MM.1S (cell line): Measurements from ENCODE around the gene MND1.
"Not testable (repeated sequence)": the region's sequence is repeated elsewhere in the genome, so short reads cannot be mapped to it uniquely, and the experiment has no call there.

Experiments used
- DNase-seq: peaks from one replicate; pipeline ENCODE4 v3.0.0-alpha.2; 2015
- H2AFZ ChIP-seq: fragments of 300-600 bp; sonication (generic); 2 replicates; pipeline ENCODE4 v1.6.0; 2016; ENCODE audit warnings: antibody characterized with exemption, low read length
- H3F3A ChIP-seq: fragments of 300-600 bp; sonication (generic); 2 replicates; pipeline ENCODE4 v1.6.1; 2016; ENCODE audit warnings: mild to moderate bottlenecking, antibody characterized with exemption, low read length, moderate library complexity, mixed read lengths; ENCODE audit not compliant: insufficient read depth
- H3K27ac ChIP-seq: fragments of 300-600 bp; sonication (generic); 2 replicates; pipeline ENCODE4 v1.5.1; 2016; ENCODE audit warnings: mild to moderate bottlenecking, low read length
- H3K27me3 ChIP-seq: fragments of 300-600 bp; sonication (generic); replicated peaks from 2 replicates; pipeline ENCODE4 v1.6.0; 2016; ENCODE audit warnings: low read length; ENCODE audit not compliant: insufficient read depth
- H3K36me3 ChIP-seq: fragments of 300-600 bp; sonication (generic); replicated peaks from 2 replicates; pipeline ENCODE4 v1.6.1; 2016; ENCODE audit warnings: mild to moderate bottlenecking, low read length, mixed read lengths; ENCODE audit not compliant: insufficient read depth
- H3K4me1 ChIP-seq: fragments of 300-600 bp; sonication (generic); 2 replicates; pipeline ENCODE4 v1.6.1; 2016; ENCODE audit warnings: low read length, mixed read lengths
- H3K4me2 ChIP-seq: fragments of 300-600 bp; sonication (generic); 2 replicates; pipeline ENCODE4 v1.6.0; 2016; ENCODE audit warnings: low read depth, low read length
- H3K4me3 ChIP-seq: fragments of 300-600 bp; sonication (generic); 2 replicates; pipeline ENCODE4 v1.5.1; 2016; ENCODE audit warnings: low read length, mixed read lengths
- H3K79me2 ChIP-seq: fragments of 300-600 bp; sonication (generic); 2 replicates; pipeline ENCODE4 v1.6.1; 2016; ENCODE audit warnings: mixed run types, low read length, mixed read lengths
- H3K9ac ChIP-seq: fragments of 300-600 bp; sonication (generic); 2 replicates; pipeline ENCODE4 v1.6.1; 2016; ENCODE audit warnings: low read length, mixed read lengths
- H3K9me2 ChIP-seq: fragments of 300-600 bp; sonication (generic); replicated peaks from 2 replicates; pipeline ENCODE4 v1.6.1; 2016; ENCODE audit warnings: mild to moderate bottlenecking, low read length, mixed read lengths; ENCODE audit not compliant: insufficient read depth
- H3K9me3 ChIP-seq: fragments of 300-600 bp; sonication (generic); replicated peaks from 2 replicates; pipeline ENCODE4 v1.6.1; 2016; ENCODE audit warnings: mild to moderate bottlenecking, low read length, mixed read lengths; ENCODE audit not compliant: insufficient read depth
- H4K20me1 ChIP-seq: fragments of 300-600 bp; sonication (generic); 2 replicates; pipeline ENCODE4 v1.6.1; 2016; ENCODE audit warnings: mild to moderate bottlenecking, low read length, moderate library complexity, mixed read lengths; ENCODE audit not compliant: insufficient read depth
- EZH2 ChIP-seq: fragments of 300-600 bp; sonication (generic); optimal IDR thresholded peaks from 2 replicates; pipeline ENCODE3; 2017; ENCODE audit warnings: low read depth, mild to moderate bottlenecking, antibody characterized with exemption, low read length, mixed read lengths
- EZH2phosphoT487 ChIP-seq: fragments of 300-600 bp; sonication (generic); IDR thresholded peaks from 2 replicates; pipeline ENCODE4 v1.6.1; 2018; ENCODE audit warnings: antibody characterized with exemption, low read length
- TF ChIP-seq, protein P1 (sequence below): fragments of 300-600 bp; sonication (generic); IDR thresholded peaks from 2 replicates; pipeline ENCODE4 v1.5.1; 2016; ENCODE audit warnings: antibody characterized with exemption, low read length, mixed read lengths

Gene MND1

GRCh38 chr4:153448003-153448731 lies 103.7 kb downstream of the MND1 start:
- Histone ChIP-seq H3K4me1 (no peaks in the 10 kb centered on the region), H3K4me2 (no peak overlapping the region), H3K4me3 (no peak overlapping the region), H3K36me3 (no peaks in the 10 kb centered on the region), H3F3A (no peaks in the 10 kb centered on the region), H3K79me2 (no peaks in the 10 kb centered on the region), H3K9me2 (no peaks in the 10 kb centered on the region), H2AFZ (no peak overlapping the region), H3K9me3 (no peaks in the 10 kb centered on the region), H3K9ac (no peak overlapping the region), H3K27ac (no peak overlapping the region), H3K27me3 (0 out of 2 replicates have a peak, but pooled peaks cover 4% of the 10 kb centered on the region), H4K20me1 (no peaks in the 10 kb centered on the region)
- TF ChIP-seq EZH2phosphoT487 = no peak
- TF ChIP-seq, protein P1, sequence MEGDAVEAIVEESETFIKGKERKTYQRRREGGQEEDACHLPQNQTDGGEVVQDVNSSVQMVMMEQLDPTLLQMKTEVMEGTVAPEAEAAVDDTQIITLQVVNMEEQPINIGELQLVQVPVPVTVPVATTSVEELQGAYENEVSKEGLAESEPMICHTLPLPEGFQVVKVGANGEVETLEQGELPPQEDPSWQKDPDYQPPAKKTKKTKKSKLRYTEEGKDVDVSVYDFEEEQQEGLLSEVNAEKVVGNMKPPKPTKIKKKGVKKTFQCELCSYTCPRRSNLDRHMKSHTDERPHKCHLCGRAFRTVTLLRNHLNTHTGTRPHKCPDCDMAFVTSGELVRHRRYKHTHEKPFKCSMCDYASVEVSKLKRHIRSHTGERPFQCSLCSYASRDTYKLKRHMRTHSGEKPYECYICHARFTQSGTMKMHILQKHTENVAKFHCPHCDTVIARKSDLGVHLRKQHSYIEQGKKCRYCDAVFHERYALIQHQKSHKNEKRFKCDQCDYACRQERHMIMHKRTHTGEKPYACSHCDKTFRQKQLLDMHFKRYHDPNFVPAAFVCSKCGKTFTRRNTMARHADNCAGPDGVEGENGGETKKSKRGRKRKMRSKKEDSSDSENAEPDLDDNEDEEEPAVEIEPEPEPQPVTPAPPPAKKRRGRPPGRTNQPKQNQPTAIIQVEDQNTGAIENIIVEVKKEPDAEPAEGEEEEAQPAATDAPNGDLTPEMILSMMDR = no peak
- no peak for TF ChIP-seq EZH2
- DNase-seq = no peak

DNA sequence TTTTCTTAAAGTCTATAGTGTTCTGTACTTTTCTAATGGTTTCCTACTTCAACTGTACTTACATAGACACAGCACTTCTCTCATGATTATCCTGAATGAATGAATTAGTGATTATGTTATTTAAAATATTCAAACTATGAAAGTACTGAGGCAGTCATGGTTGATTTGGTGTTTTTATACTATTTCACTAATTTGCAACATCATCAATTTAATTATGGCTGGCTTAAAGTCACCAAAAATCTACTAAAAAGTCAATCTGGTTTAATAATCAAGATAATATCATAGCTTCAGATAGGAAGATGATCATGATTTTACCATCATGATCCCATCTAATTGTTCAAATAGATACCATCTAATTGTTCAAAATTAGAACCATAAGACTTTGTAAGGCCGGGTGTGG lies 104.8 kb downstream of the MND1 start:
- no peak overlapping the region for H3K4me2 ChIP-seq
- no peaks in the 10 kb centered on the region for H3K4me1 ChIP-seq
- no peak overlapping the region for H3K27ac ChIP-seq

GRCh38 chr4:153450544-153450917 lies 106.0 kb downstream of the MND1 start:
- H3K36me3 ChIP-seq = no peaks in the 10 kb centered on the region
- H3K27me3 ChIP-seq = 0 out of 2 replicates have a peak, but pooled peaks cover 4% of the 10 kb centered on the region
- H3F3A ChIP-seq = no peaks in the 10 kb centered on the region
- no peaks in the 10 kb centered on the region for H3K9me2 ChIP-seq
- H2AFZ ChIP-seq = no peak overlapping the region
- no peak overlapping the region for H3K9ac ChIP-seq
- TF ChIP-seq EZH2 (no peak), EZH2phosphoT487 (no peak)
- H3K9me3 ChIP-seq = no peaks in the 10 kb centered on the region
- no peak for DNase-seq
- H4K20me1 ChIP-seq = no peaks in the 10 kb centered on the region
- H3K4me1 ChIP-seq = no peaks in the 10 kb centered on the region
- H3K4me3 ChIP-seq = no peak overlapping the region
- H3K4me2 ChIP-seq = no peak overlapping the region
- no peak overlapping the region for H3K27ac ChIP-seq
- H3K79me2 ChIP-seq = no peaks in the 10 kb centered on the region

More for the DNA sequence above, 104.8 kb downstream of the MND1 start:
- no peaks in the 10 kb centered on the region for H3K79me2 ChIP-seq
- 0 out of 2 replicates have a peak, but pooled peaks cover 4% of the 10 kb centered on the region for H3K27me3 ChIP-seq
- H3K36me3 ChIP-seq = no peaks in the 10 kb centered on the region
- H3K9ac ChIP-seq = no peak overlapping the region
- H3K9me2 ChIP-seq = no peaks in the 10 kb centered on the region
- no peak for TF ChIP-seq EZH2
- TF ChIP-seq, protein P1 = no peak
- TF ChIP-seq EZH2phosphoT487 = no peak
- H3F3A ChIP-seq = no peaks in the 10 kb centered on the region
- no peak overlapping the region for H2AFZ ChIP-seq
- no peaks in the 10 kb centered on the region for H3K9me3 ChIP-seq
- no peak for DNase-seq
- no peak overlapping the region for H3K4me3 ChIP-seq
- no peaks in the 10 kb centered on the region for H4K20me1 ChIP-seq

DNA sequence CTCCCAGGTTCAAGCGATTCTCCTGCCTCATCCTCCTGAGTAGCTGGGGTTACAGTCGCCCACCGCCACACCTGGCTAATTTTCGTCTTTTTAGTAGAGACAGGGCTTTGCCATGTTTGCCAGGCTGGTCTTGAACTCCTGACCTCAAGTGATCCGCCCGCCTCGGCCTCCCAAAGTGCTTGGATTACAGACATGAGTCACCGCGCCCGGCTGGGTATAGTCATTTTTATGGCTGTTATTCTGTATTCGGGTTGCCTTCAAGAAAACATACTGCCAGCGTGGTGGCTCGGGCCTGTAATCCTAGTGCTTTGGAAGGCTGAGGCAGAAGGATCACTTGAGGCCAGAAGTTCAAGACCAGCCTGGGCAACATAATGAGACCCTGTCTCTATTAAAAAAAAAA lies 106.7 kb downstream of the MND1 start:
- not testable (repeated sequence) for H3K4me1 ChIP-seq, H3K4me3 ChIP-seq, H3K9ac ChIP-seq, H2AFZ ChIP-seq, H3K9me3 ChIP-seq, H3K79me2 ChIP-seq, H3K27ac ChIP-seq, H3K9me2 ChIP-seq, H3K27me3 ChIP-seq, DNase-seq, H3F3A ChIP-seq, H3K4me2 ChIP-seq, H3K36me3 ChIP-seq, H4K20me1 ChIP-seq
